ENCODE results near the gene HOMER3.

- no peak for TF ChIP-seq CTCF (IDR thresholded peaks at IDR 0.05 in 4 of 5, conservative IDR thresholded peaks at IDR 0.05 in 1 of 5)
- TF ChIP-seq POLR2A (IDR thresholded peaks at IDR 0.05), result no peak
Observed at GRCh38 chr19:18901491-18901890, 39.5 kb downstream of the HOMER3 start.
